HG02870 (cell line): ENCODE results near the gene PCNX4.
"Not testable (repeated sequence)": the region's sequence is repeated elsewhere in the genome, so short reads cannot be mapped to it uniquely, and the experiment has no call there.

Experiments
- ATAC-seq: cut with Tn5 transposase; IDR thresholded peaks from one replicate; pipeline ENCODE4 v1.9.1; 2021; ENCODE audit warnings: mild to moderate bottlenecking, moderate library complexity; ENCODE audit not compliant: unreplicated experiment

PCNX4 gene

GRCh38 chr14:60091550-60092525, at the start of gene PCNX4:
PCNX4 (plus strand) TSS chr14:60091923; CDS start chr14:60107639, 15,716 bp downstream.
- peak; percentile 93 for ATAC-seq

DNA sequence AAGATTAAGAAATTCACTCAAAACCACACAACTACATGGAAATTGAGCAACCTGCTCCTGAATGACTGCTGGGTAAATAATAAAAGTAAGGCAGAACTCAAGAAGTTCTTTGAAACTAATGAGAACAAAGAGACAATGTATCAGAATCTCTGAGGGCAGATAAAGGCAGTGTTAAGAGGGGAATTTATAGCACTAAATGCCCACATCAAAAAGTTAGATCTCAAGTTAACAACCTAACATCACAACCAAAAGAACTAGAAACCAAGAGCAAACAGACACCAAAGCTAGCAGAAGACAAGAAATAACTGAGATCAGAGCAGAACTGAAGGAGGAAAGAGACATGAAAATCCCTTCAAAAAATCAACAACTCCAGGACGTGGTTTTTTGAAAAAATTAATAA, 43.7 kb upstream of the PCNX4 start:
- not testable (repeated sequence) for ATAC-seq

DNA sequence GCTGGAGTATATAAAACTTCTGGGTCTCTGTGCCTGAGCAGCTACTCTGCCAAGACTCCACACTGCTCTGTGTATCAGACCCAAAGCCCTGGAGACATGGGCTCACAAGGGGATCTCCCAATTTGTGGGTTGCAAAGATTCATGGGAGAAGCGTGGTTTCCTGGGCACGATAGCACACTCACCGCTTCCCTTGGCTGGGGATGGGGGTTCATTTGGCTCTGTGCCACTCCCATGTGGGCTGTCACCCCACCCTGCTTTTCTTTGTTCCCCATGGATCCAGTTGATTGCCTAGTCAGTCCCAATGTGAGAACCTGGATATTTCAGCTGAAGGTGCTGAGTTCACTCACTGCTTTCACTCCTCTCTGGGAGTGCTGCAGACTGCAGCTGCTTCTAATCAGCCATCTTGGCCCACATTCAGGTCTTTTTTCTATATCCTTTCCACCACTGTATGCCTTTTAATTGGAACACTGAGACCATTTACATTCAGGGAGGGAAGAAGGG, 40.0 kb upstream of the PCNX4 start:
- ATAC-seq, result peak; percentile 69

DNA sequence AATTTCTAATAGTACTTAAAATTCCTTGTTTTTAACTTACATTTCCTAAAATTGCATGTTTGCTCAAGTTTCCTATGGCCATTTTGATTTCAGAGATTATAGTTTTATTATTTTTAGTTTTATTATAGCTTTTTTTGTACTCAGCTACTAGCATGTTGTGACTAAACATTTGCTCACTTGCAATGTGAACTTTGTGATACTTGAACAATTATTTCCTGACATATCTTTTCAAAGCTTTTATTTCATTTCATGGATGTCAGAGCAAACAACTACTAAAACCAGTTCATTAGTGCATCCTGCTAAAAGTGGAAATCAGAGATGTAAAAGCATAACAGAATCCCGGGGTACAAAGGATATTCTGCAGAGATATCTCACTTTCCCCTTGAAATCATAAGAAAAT, 33.6 kb upstream of the PCNX4 start:
- no peak for ATAC-seq

DNA sequence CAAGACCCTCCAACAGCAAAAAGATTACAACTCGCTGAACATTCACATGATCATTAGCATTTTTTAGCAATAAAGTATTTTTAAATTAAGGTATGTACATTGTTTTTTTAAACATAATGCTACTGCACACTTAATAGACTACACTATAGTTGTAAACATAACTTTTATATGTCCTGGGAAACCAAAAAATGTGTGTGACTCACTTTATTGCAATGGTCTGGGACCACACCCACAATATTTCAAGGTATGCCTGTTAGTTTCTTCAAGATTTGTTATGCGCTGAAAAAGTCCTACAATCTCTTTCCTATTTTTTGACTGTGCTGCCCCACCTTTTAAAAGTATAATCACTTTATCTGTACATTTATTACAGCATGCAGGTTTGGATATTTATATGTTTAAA, 30.4 kb upstream of the PCNX4 start:
- ATAC-seq, result no peak

GRCh38 chr14:60064491-60065072, 27.1 kb upstream of the PCNX4 start:
- peak; percentile 54 for ATAC-seq

DNA sequence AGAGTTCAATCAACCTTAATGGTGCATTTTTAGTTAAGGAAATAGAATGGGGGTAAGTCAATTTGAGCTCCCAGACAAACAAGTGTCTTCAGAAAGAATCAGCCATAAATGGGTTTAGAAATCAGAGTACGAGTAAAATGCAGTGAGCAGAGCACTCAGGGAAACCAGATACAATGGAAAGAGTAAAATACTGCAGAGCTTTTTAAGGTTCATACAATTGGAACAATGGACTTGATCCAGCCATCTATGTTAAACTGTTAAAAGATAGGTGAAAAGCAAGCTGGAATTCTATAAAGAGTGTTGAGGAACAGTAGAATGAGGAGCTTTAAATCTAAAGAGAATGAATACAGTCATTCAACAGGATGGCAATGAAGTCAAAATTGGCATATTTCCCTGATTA, 23.8 kb upstream of the PCNX4 start:
- ATAC-seq, result no peak

- no peak for ATAC-seq
These were observed 12.0 kb upstream of the PCNX4 start for GRCh38 chr14:60079723-60080122.

- no peak for ATAC-seq
These were observed 6.6 kb upstream of the PCNX4 start for GRCh38 chr14:60085085-60085484.

- ATAC-seq, result no peak
These were observed 6.0 kb upstream of the PCNX4 start for GRCh38 chr14:60085693-60086092.

- no peak for ATAC-seq
These were observed 4.1 kb upstream of the PCNX4 start for GRCh38 chr14:60087668-60088067.

- no peak for ATAC-seq
These were observed 2.5 kb upstream of the PCNX4 start for GRCh38 chr14:60089221-60089620.

DNA sequence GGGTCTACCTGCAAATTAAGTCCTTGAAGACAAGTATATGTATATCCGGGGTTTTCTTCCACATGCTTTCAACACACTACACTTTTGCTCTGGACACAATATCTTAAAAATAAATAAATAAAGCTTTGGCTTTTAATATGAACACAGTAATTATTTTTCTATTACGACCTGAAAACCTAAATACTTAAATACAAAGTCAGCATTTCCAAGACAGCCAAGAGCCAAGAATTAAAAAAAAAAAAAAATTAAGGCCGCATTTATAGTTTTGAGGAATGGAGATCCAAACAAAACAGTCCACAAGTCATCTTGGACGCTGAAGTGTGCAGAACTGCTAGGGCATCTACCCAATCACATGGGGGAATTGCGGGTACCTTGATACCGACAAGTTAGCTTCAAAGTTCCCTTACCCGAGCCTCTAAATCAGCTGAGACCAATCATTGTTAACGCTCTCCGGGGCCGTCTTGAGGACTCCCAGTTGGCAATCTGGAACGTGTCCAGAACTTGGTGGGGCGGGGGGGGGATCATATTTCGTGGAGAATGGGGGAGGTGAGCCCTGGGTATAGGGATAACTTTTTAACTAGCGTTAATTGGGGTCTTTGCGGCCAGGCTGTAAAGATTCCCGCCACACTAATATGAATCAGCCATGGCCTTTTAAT, 731 bp upstream of the PCNX4 start:
- ATAC-seq, result no peak

DNA sequence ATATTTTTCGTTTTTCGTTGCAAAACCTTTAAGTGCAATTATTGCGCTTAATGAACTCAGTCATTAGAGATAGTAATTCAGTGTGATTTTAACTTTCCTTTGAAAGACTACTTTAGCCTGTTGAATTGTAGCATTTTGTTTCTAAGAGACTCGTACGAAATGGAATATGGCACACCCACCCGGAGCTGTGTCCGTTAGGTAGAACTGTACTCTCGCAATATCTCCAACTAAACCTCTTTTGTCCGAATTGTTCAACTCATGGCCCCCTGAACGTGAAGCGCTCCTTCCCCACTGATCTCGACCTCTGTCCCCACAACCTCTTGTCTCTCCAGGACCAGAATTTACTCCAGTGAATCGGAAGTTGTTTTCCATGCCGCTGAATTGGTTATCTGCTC, 800 bp downstream of the PCNX4 start:
- ATAC-seq, result no peak

DNA sequence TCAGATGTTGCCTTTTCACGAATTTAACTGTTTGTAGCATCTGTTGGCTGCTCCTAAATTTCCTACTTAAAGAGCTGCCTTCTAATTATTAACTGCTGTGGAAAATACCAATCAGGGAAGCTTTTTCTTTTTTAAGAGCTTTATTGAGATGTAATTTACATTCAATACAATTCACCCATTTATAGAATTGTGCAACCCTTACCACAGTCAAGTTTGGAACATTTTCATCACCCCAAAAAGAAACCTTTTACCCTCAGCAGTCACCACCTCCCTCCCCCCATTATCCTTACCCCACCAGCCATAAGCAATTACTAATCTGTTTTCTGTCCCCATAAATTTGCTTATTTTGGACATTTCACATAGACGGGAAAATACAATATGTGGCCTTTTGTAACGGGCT, 1.4 kb downstream of the PCNX4 start:
- no peak for ATAC-seq

- ATAC-seq, result no peak
These were observed 1.9 kb downstream of the PCNX4 start for GRCh38 chr14:60093606-60094005.

GRCh38 chr14:60094306-60094897, 2.7 kb downstream of the PCNX4 start:
- no peak for ATAC-seq

DNA sequence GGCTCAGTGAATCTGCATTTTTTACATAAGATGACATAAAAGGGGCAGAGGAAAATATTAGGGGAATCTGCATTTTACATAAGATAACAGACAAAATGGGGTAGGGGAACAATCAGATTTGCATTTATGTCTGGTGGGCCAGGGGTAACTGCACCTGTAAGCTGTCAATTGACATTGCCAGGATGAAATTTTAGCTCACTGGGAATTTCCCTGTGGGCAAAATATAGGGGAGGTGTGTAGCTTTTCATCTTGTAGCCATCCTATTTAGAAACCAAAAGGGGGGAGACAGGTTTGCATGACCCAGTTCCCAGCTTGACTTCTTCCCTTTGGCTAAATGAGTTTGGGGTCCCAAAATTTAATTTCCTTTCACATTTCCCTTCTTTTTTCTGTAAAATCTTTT, 3.5 kb downstream of the PCNX4 start:
- no peak for ATAC-seq

DNA sequence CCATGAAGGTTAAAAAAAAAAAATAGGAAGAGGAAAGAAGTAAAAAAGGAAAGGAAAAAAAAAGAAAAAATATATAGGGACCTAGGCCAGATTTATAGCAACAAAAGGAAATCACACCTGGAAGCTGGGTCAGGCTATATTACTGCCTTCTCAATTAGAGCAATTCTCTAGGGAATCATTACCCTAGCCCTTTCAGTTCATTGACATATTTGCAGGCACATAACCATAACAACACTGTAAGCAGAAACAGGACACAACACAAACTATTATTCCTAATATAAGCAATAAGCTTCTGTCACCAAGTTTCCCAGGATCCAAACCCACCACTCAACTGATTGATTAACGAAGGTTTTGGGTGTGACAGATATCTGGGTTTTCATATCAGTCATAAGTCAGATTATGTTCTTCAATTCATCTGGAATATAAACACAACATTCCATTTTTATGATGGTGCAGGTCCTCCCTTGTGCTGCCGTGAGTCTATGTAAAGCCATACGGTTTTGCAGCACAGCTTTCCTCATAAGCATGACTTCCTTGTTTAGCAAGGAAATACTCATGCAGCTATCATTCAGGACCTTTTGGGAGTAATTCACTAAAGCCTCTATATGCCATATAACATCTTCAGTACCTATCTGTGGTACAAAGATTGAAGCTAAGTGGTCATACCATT, 4.2 kb downstream of the PCNX4 start:
- ATAC-seq, result no peak

DNA sequence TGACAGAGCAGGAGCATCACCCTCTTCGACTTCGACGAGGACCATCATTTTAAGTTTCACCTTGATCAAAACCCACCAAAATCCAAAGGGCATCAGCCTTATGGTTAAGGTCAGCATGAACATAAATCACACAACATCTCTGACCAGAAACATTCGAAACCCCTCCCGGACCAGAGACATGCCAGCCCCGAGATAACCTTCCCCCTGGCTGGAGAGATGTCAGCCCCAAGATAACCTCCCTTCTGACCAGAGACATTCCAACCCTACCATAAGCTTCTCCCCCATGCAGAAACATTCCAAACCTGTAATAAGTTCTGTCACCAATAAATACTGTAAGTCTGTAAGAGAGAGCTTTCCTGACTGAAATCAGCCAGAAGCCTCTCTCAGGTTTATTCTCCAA, 6.3 kb downstream of the PCNX4 start:
- ATAC-seq, result no peak

- not testable (repeated sequence) for ATAC-seq
These were observed 8.1 kb downstream of the PCNX4 start for GRCh38 chr14:60099855-60100254.
